GM23338 (cell line): ENCODE data around the gene FKBP5. TPM values are rescaled to one million over a fixed set of nuclear protein-coding genes. Genes with fewer than 3 reads are reported as not detected.

Experiments used
- ATAC-seq: fragments of 200-7000 bp; cut with Tn5 transposase; 3 replicates; pipeline ENCODE4 v1.9.1; 2020
- DNase-seq: peaks from one replicate; pipeline ENCODE4 v3.0.0-alpha.2; 2015; ENCODE audit warnings: low spot score
- H2AFZ ChIP-seq: fragments of 200-600 bp; sonication (generic); 2 replicates; pipeline ENCODE4 v1.8.0; 2016; ENCODE audit warnings: antibody characterized with exemption, mild to moderate bottlenecking, moderate library complexity
- H3F3A ChIP-seq: fragments of 200-600 bp; sonication (generic); replicated peaks from 2 replicates; pipeline ENCODE4 v1.8.0; 2017; ENCODE audit warnings: antibody characterized with exemption, mixed run types, low read depth
- H3K27ac ChIP-seq: fragments of 200-600 bp; sonication (generic); 2 replicates; pipeline ENCODE4 v1.6.1; 2016; ENCODE audit warnings: low read depth
- H3K27me3 ChIP-seq: fragments of 200-600 bp; sonication (generic); 2 replicates; pipeline ENCODE4 v1.8.0; 2016; ENCODE audit warnings: mild to moderate bottlenecking, mixed run types, moderate library complexity; ENCODE audit not compliant: insufficient read depth
- H3K36me3 ChIP-seq: fragments of 200-600 bp; sonication (generic); 2 replicates; pipeline ENCODE4 v1.8.0; 2016; ENCODE audit warnings: mild to moderate bottlenecking; ENCODE audit not compliant: insufficient read depth
- H3K4me1 ChIP-seq: fragments of 200-600 bp; sonication (generic); 2 replicates; pipeline ENCODE4 v1.8.0; 2016; ENCODE audit warnings: mild to moderate bottlenecking, moderate library complexity; ENCODE audit not compliant: insufficient read depth
- H3K4me2 ChIP-seq: fragments of 200-600 bp; sonication (generic); 2 replicates; pipeline ENCODE4 v1.7.1; 2017; ENCODE audit warnings: mixed run types
- H3K4me3 ChIP-seq: fragments of 200-600 bp; sonication (generic); 2 replicates; pipeline ENCODE4 v1.6.1; 2016; ENCODE audit warnings: mixed run types
- H3K79me2 ChIP-seq: fragments of 200-600 bp; sonication (generic); replicated peaks from 2 replicates; pipeline ENCODE4 v1.8.0; 2017; ENCODE audit warnings: mild to moderate bottlenecking; ENCODE audit not compliant: insufficient read depth
- H3K9me2 ChIP-seq: fragments of 200-600 bp; sonication (generic); 2 replicates; pipeline ENCODE4 v1.8.0; 2017; ENCODE audit not compliant: insufficient read depth
- H4K20me1 ChIP-seq: fragments of 200-600 bp; sonication (generic); replicated peaks from 2 replicates; pipeline ENCODE4 v1.8.0; 2017; ENCODE audit warnings: mild to moderate bottlenecking; ENCODE audit not compliant: insufficient read depth
- H3K27ac Mint-ChIP-seq: 2 replicates; pipeline ENCODE4 v1.8.0; 2020; ENCODE audit warnings: inconsistent platforms, mild to moderate bottlenecking, moderate library complexity, mixed read lengths
- H3K27me3 Mint-ChIP-seq: 3 replicates; pipeline ENCODE4 v1.8.0; 2022; ENCODE audit warnings: low read depth, mild to moderate bottlenecking, moderate library complexity, mixed read lengths, inconsistent platforms; ENCODE audit not compliant: insufficient read depth, poor library complexity
- H3K36me3 Mint-ChIP-seq: 3 replicates; pipeline ENCODE4 v1.8.0; 2021; ENCODE audit warnings: low read depth, mild to moderate bottlenecking, inconsistent platforms, moderate library complexity, mixed read lengths
- H3K4me1 Mint-ChIP-seq: 3 replicates; pipeline ENCODE4 v1.8.0; 2020; ENCODE audit warnings: mild to moderate bottlenecking, inconsistent platforms, mixed read lengths
- H3K4me3 Mint-ChIP-seq: 3 replicates; pipeline ENCODE4 v1.8.0; 2021; ENCODE audit warnings: moderate library complexity, mild to moderate bottlenecking, inconsistent platforms, mixed read lengths
- H3K9me3 Mint-ChIP-seq: 3 replicates; pipeline ENCODE4 v1.8.0; 2020; ENCODE audit warnings: moderate library complexity, mild to moderate bottlenecking, inconsistent platforms, mixed read lengths
- CREB1 ChIP-seq: fragments of 250-450 bp; sonication (Bioruptor Pico); IDR thresholded peaks from 2 replicates; pipeline ENCODE4 v1.5.0; 2020; ENCODE audit warnings: low read depth, mild to moderate bottlenecking, moderate library complexity
- EZH2 ChIP-seq: fragments of 200-600 bp; sonication (generic); IDR thresholded peaks from one replicate; pipeline ENCODE4 v1.8.0; 2017; ENCODE audit warnings: antibody characterized with exemption, mild to moderate bottlenecking, low read depth; ENCODE audit not compliant: unreplicated experiment
- EZH2phosphoT487 ChIP-seq: fragments of 200-600 bp; sonication (generic); IDR thresholded peaks from one replicate; pipeline ENCODE4 v1.8.1; 2018; ENCODE audit warnings: antibody characterized with exemption; ENCODE audit not compliant: unreplicated experiment
- JUNB ChIP-seq: IDR thresholded peaks from one replicate; pipeline ENCODE4 v1.6.1; 2016; ENCODE audit warnings: antibody characterized with exemption; ENCODE audit not compliant: unreplicated experiment
- NANOG ChIP-seq: IDR thresholded peaks from 2 replicates; pipeline ENCODE4 v1.6.1; 2016; ENCODE audit warnings: antibody characterized with exemption, borderline replicate concordance
- POLR2AphosphoS5 ChIP-seq: IDR thresholded peaks from 2 replicates; pipeline ENCODE4 v1.6.1; 2016; ENCODE audit warnings: antibody characterized with exemption, low read depth
- STAT1 ChIP-seq: IDR thresholded peaks from one replicate; pipeline ENCODE4 v1.6.1; 2016; ENCODE audit warnings: antibody characterized with exemption; ENCODE audit not compliant: unreplicated experiment
- ZNF114 ChIP-seq: fragments of 250-450 bp; sonication (Bioruptor Pico); IDR thresholded peaks from 2 replicates; pipeline ENCODE4 v1.5.0; 2020; ENCODE audit warnings: mild to moderate bottlenecking, moderate library complexity
- ZNF331 ChIP-seq: fragments of 250-450 bp; sonication (Bioruptor Pico); IDR thresholded peaks from 2 replicates; pipeline ENCODE4 v1.5.0; 2020; ENCODE audit warnings: low read depth, mild to moderate bottlenecking, moderate library complexity
- polyA plus RNA-seq: library from polyadenylated mRNA; unstranded; fragments of >200 nt; fragmentation: Nextera tagmentation; extraction: Ambion mirVana; gene quantifications from 2 replicates; pipeline ENCODE4 v1.2.1, GENCODE V29; 2016
- total RNA-seq: library from RNA; depleted of rRNA; stranded (reverse); fragments of >200 nt; shearing (Covaris generic); gene quantifications from 2 replicates; pipeline ENCODE4 v1.2.3, GENCODE V29; 2014
- TF ChIP-seq, protein P1 (sequence below): fragments of 250-450 bp; sonication (Bioruptor Pico); IDR thresholded peaks from 2 replicates; pipeline ENCODE4 v1.5.0; 2020; ENCODE audit warnings: mild to moderate bottlenecking, moderate library complexity
- TF ChIP-seq, protein P2 (sequence below), 2 experiments: fragments of 200-600 bp in 1 of 2; sonication (generic) in 1 of 2; conservative IDR thresholded peaks; 2 replicates each; pipeline versions ENCODE4 v1.5.1 to v1.6.1; 2016 to 2017; ENCODE audit warnings: antibody characterized with exemption in 2 of 2, low read depth in 2 of 2, mild to moderate bottlenecking in 2 of 2, moderate library complexity in 1 of 2
- TF ChIP-seq, protein P3 (sequence below): IDR thresholded peaks from 2 replicates; pipeline ENCODE4 v1.6.1; 2016; ENCODE audit warnings: antibody characterized with exemption
- TF ChIP-seq, protein P4 (sequence below): IDR thresholded peaks from one replicate; pipeline ENCODE4 v1.6.1; 2018; ENCODE audit warnings: antibody characterized with exemption; ENCODE audit not compliant: unreplicated experiment

FKBP5 gene
- total and polyA plus RNA-seq, 2 experiments from 2014 or later, result 19.8 to 28.6 TPM

DNA sequence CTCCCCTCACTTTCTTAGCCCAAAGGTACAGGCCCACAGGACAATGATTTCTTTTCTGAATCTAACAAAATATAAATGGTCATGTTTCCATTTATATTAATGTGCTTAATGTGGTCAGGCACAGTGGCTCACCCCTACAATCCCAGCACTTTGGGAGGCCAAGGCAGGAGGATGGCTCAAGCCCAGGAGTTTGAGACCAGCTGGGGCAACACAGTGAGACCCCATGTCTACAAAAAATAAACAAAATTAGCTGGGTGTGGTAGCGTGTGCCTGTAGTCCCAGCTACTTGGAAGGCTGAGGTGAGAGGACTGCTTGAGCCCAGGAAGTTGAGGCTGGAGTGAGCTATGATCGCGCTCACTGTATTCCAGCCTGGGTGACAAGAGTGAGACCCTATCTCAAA lies 98.8 kb downstream of the FKBP5 start:
- Histone ChIP-seq H3K79me2 (no peaks in the 10 kb centered on the region), H3K4me3 (no peak overlapping the region), H4K20me1 (no peaks in the 10 kb centered on the region; the same call in 1 of the 2 replicates), H3F3A (no peaks in the 10 kb centered on the region), H2AFZ (no peak overlapping the region), H3K27ac (no peak overlapping the region), H3K36me3 (no peaks in the 10 kb centered on the region; the same call in 1 of the 2 replicates), H3K9me2 (no peaks in the 10 kb centered on the region), H3K4me1 (peaks cover 13% of the 10 kb centered on the region), H3K4me2 (no peak overlapping the region), H3K27me3 (no peaks in the 10 kb centered on the region)
- Mint-ChIP-seq H3K4me3 (no peak overlapping the region), H3K9me3 (no peaks in the 10 kb centered on the region), H3K27me3 (peaks cover 6% of the 10 kb centered on the region), H3K4me1 (no peaks in the 10 kb centered on the region), H3K27ac (no peak overlapping the region), H3K36me3 (peaks cover 19% of the 10 kb centered on the region; the same call in 2 of the 3 replicates)
- ATAC-seq (no peak), DNase-seq (no peak)
- TF ChIP-seq, protein P1, sequence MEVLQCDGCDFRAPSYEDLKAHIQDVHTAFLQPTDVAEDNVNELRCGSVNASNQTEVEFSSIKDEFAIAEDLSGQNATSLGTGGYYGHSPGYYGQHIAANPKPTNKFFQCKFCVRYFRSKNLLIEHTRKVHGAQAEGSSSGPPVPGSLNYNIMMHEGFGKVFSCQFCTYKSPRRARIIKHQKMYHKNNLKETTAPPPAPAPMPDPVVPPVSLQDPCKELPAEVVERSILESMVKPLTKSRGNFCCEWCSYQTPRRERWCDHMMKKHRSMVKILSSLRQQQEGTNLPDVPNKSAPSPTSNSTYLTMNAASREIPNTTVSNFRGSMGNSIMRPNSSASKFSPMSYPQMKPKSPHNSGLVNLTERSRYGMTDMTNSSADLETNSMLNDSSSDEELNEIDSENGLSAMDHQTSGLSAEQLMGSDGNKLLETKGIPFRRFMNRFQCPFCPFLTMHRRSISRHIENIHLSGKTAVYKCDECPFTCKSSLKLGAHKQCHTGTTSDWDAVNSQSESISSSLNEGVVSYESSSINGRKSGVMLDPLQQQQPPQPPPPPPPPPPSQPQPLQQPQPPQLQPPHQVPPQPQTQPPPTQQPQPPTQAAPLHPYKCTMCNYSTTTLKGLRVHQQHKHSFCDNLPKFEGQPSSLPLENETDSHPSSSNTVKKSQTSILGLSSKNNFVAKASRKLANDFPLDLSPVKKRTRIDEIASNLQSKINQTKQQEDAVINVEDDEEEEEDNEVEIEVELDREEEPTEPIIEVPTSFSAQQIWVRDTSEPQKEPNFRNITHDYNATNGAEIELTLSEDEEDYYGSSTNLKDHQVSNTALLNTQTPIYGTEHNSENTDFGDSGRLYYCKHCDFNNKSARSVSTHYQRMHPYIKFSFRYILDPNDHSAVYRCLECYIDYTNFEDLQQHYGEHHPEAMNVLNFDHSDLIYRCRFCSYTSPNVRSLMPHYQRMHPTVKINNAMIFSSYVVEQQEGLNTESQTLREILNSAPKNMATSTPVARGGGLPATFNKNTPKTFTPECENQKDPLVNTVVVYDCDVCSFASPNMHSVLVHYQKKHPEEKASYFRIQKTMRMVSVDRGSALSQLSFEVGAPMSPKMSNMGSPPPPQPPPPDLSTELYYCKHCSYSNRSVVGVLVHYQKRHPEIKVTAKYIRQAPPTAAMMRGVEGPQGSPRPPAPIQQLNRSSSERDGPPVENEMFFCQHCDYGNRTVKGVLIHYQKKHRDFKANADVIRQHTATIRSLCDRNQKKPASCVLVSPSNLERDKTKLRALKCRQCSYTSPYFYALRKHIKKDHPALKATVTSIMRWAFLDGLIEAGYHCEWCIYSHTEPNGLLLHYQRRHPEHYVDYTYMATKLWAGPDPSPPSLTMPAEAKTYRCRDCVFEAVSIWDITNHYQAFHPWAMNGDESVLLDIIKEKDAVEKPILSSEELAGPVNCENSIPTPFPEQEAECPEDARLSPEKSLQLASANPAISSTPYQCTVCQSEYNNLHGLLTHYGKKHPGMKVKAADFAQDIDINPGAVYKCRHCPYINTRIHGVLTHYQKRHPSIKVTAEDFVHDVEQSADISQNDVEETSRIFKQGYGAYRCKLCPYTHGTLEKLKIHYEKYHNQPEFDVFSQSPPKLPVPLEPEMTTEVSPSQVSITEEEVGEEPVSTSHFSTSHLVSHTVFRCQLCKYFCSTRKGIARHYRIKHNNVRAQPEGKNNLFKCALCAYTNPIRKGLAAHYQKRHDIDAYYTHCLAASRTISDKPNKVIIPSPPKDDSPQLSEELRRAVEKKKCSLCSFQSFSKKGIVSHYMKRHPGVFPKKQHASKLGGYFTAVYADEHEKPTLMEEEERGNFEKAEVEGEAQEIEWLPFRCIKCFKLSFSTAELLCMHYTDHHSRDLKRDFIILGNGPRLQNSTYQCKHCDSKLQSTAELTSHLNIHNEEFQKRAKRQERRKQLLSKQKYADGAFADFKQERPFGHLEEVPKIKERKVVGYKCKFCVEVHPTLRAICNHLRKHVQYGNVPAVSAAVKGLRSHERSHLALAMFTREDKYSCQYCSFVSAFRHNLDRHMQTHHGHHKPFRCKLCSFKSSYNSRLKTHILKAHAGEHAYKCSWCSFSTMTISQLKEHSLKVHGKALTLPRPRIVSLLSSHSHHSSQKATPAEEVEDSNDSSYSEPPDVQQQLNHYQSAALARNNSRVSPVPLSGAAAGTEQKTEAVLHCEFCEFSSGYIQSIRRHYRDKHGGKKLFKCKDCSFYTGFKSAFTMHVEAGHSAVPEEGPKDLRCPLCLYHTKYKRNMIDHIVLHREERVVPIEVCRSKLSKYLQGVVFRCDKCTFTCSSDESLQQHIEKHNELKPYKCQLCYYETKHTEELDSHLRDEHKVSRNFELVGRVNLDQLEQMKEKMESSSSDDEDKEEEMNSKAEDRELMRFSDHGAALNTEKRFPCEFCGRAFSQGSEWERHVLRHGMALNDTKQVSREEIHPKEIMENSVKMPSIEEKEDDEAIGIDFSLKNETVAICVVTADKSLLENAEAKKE (CRISPR knock-in tag), result no peak
- TF ChIP-seq CREB1 (no peak), POLR2AphosphoS5 (no peak), NANOG (no peak), EZH2 (no peak), EZH2phosphoT487 (no peak), ZNF331 (CRISPR knock-in tag) (no peak), STAT1 (no peak), ZNF114 (no peak), JUNB (no peak)
- TF ChIP-seq, protein P2, sequence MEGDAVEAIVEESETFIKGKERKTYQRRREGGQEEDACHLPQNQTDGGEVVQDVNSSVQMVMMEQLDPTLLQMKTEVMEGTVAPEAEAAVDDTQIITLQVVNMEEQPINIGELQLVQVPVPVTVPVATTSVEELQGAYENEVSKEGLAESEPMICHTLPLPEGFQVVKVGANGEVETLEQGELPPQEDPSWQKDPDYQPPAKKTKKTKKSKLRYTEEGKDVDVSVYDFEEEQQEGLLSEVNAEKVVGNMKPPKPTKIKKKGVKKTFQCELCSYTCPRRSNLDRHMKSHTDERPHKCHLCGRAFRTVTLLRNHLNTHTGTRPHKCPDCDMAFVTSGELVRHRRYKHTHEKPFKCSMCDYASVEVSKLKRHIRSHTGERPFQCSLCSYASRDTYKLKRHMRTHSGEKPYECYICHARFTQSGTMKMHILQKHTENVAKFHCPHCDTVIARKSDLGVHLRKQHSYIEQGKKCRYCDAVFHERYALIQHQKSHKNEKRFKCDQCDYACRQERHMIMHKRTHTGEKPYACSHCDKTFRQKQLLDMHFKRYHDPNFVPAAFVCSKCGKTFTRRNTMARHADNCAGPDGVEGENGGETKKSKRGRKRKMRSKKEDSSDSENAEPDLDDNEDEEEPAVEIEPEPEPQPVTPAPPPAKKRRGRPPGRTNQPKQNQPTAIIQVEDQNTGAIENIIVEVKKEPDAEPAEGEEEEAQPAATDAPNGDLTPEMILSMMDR (conservative IDR thresholded peaks at IDR 0.05; ENCODE audit: low read depth in 2 of 2), result no peak
- TF ChIP-seq, protein P3, sequence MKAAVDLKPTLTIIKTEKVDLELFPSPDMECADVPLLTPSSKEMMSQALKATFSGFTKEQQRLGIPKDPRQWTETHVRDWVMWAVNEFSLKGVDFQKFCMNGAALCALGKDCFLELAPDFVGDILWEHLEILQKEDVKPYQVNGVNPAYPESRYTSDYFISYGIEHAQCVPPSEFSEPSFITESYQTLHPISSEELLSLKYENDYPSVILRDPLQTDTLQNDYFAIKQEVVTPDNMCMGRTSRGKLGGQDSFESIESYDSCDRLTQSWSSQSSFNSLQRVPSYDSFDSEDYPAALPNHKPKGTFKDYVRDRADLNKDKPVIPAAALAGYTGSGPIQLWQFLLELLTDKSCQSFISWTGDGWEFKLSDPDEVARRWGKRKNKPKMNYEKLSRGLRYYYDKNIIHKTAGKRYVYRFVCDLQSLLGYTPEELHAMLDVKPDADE, result no peak
- TF ChIP-seq, protein P4, sequence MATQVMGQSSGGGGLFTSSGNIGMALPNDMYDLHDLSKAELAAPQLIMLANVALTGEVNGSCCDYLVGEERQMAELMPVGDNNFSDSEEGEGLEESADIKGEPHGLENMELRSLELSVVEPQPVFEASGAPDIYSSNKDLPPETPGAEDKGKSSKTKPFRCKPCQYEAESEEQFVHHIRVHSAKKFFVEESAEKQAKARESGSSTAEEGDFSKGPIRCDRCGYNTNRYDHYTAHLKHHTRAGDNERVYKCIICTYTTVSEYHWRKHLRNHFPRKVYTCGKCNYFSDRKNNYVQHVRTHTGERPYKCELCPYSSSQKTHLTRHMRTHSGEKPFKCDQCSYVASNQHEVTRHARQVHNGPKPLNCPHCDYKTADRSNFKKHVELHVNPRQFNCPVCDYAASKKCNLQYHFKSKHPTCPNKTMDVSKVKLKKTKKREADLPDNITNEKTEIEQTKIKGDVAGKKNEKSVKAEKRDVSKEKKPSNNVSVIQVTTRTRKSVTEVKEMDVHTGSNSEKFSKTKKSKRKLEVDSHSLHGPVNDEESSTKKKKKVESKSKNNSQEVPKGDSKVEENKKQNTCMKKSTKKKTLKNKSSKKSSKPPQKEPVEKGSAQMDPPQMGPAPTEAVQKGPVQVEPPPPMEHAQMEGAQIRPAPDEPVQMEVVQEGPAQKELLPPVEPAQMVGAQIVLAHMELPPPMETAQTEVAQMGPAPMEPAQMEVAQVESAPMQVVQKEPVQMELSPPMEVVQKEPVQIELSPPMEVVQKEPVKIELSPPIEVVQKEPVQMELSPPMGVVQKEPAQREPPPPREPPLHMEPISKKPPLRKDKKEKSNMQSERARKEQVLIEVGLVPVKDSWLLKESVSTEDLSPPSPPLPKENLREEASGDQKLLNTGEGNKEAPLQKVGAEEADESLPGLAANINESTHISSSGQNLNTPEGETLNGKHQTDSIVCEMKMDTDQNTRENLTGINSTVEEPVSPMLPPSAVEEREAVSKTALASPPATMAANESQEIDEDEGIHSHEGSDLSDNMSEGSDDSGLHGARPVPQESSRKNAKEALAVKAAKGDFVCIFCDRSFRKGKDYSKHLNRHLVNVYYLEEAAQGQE, result no peak
